NCI-H1417 treated with DMSO at 0.1 percent for 48 hours (cell line): Measurements from ENCODE around the gene MDP1.

ENCODE experiments used
- DNase-seq: peaks from one replicate; lab custom pipeline; 2025; lab: John Stamatoyannopoulos, UW

MDP1 gene

DNA sequence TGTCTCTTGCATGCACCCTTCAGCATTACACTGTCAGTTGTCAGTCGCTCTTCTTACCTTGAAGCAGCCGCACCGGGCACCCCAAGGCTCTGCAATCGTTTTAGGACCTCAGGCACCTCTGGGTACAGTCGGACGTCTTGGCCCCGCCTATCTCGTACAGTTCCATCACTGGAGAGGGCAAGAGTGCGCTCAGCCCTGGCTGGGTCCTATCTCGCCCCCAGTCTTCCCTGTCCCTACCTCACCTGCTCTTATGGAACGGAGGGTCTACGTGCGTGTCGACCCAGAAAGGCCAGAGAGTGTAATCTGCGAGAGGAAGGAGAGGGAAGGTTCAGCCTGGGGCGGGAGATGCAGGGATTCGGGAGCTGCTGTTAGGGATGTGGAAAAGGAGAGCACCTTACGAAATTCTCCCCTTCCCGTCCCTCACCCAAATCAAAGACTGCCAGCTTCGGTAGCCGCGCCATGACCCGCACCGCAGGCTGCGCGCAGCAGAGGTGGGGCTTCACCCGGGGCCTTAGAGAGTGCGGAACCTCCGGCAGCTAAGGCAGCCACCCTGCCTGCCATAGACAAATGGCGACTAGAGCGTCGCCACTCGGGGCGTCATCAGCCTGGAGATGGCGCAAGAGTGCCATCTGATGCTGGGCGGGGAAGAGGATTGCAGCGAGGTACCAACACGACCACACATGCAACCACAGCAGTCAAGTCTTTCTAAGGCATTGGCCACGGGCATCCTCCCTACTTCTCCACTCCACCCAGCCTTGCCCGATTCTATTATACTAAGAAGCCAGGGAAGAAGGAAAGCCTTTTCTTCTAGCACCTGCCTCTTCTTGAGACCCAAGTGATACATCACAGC lies at the start of gene MDP1:
Gene MDP1 (minus strand): TSS at position 572 of the 850 bp plus-strand sequence. CDS start 111 bp downstream, at position 461.
- DNase-seq = peak; percentile 24

GRCh38 chr14:24264298-24264697 lies 48.4 kb upstream of the MDP1 start:
- DNase-seq = no peak

DNA sequence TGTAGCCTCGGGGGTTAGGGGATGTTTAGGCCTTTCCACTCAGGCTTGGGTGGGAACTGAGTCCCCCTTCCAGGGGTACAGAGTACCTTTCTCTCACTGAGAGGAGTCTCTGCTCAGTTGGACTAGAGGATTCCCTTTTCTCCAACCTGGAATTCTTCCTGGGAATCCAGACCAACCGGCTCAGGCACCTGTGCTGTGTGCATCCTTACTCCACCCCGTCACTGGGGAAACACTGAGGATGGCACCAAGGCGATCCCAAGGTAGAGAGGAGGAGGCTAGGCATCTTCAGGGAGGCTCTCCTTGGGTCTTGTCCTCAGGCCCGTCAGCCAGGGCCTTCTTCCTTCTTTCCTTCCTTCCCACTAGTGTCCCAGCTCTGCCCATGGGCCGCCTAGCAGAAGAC lies 48.0 kb upstream of the MDP1 start:
- no peak for DNase-seq

DNA sequence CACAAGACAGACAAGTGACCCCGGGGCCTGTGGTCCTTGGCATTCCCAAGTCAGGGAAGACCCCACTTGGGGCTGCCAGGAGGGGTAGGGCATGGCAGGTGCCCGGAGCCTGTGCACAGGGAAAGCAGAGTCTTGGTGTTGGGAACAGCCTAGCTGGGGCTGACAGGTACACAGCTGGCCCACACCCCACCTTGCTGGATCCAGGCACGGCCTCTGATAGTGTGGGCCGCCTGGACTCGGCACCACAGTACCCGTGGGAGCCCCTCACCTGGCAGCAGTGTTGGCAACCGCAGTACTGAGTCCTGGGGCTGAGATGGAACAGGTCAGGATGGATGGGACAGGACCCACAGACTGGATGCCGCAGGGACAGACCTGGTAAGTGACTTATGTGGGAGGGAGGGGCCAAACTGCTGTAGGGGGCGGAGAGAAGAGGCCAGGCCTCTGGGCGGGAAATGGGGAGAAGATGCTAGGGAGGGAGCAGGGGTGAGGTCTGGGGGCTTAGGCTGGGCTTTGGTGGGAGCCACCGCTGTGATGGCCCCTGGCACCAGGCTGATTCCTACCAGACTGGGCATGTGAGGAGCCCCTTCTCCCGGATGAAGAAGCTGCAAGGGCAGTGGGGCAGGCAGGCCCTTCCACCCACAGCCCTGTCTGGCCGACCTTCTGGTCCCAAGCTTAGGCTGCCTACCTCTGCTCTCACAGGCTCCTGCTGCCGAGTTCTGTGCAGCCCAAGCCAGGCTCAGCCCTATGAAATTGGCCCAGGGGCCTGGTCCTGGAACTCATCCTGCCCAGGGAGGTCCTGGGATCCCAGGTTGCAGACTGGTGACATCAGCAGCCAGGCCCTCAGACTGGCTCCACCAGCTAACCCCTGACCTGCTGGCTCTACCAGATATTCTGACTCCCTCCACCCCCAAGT lies 47.2 kb upstream of the MDP1 start, which contains the start of gene TGM1:
Gene TGM1 (minus strand): TSS at position 357 of the 913 bp plus-strand sequence. CDS start 825 bp downstream, outside the sequence.
- DNase-seq = no peak

- DNase-seq = no peak
Measured at GRCh38 chr14:24261969-24262327, 46.1 kb upstream of the MDP1 start.

GRCh38 chr14:24261256-24261968 lies 45.5 kb upstream of the MDP1 start:
- no peak for DNase-seq

- DNase-seq = no peak
Measured at GRCh38 chr14:24260780-24261157, 44.9 kb upstream of the MDP1 start.

DNA sequence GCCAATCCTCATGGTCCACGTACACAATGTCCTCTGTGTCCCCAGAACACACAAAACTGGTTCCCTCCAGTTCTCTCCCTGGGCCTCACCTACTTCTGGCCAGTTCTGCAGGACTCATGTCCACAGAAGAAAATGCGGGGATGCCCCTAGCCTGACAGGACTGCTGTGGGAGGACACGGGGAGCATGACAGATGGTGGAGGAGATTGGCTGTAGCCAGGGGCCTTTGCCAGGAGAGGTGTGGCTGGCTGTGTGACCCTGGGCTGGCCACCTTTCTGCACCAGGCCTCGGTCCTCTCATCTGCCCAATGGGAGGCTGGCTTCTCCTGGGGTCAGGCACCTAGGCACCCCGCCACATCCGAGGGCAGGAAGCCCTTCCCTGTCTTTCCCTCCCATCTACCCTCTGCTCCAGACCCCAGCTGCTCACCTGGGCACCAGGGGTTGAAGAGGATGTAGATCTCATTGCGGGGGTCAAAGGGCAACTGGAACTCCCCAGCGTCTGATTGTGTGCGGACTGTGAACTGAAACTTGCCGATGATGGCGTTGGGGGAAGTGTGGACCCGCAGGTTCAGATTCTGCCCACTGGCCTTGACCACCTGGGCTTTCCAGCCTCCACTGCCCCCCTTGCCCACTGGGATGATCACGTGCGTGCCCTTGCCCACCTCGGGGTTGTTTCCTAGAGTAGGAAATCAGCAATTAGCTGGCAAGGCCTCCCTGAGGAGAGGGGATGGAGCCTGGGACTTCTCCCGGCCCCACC lies 44.3 kb upstream of the MDP1 start:
- no peak for DNase-seq

DNA sequence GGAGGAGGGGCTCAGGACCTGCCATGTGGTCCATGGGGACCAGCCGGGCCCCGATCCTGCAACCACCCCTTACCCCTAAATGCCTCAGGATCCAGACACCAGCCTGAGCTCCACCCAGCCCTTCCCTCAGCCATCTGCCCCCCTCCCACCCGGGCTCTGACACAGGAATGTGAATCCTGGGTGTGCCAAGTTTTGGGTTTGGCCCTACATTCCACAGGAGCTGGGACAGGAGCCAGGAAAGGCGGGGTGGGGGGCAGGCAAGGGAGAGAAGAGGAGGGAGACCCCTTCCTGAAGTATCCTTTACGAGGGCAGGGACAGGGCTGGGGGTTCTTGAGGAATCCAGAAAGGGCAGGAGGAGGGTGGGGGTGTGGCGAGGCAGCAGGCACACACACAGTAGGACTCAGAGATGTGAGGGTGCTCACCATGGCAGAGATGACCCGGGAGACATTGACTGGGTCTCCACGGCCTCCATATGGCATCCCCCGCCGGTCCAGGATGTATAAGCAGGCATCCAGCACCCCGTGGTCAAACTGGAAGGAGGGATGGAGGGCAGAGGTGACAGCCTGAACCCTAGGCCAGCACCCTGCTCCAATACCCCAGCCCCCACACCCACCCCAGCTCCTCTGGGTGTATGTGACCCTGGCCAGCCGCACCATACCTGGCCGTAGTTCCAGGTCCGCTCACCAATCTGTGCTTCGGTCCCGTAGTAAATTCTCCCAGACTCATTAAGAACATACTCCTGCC lies 43.6 kb upstream of the MDP1 start:
- no peak for DNase-seq

- DNase-seq = no peak
Measured at GRCh38 chr14:24258548-24259265, 42.8 kb upstream of the MDP1 start.

- no peak for DNase-seq
Measured at GRCh38 chr14:24258119-24258518, 42.3 kb upstream of the MDP1 start.

GRCh38 chr14:24256960-24257359 lies 41.1 kb upstream of the MDP1 start:
- no peak for DNase-seq

DNA sequence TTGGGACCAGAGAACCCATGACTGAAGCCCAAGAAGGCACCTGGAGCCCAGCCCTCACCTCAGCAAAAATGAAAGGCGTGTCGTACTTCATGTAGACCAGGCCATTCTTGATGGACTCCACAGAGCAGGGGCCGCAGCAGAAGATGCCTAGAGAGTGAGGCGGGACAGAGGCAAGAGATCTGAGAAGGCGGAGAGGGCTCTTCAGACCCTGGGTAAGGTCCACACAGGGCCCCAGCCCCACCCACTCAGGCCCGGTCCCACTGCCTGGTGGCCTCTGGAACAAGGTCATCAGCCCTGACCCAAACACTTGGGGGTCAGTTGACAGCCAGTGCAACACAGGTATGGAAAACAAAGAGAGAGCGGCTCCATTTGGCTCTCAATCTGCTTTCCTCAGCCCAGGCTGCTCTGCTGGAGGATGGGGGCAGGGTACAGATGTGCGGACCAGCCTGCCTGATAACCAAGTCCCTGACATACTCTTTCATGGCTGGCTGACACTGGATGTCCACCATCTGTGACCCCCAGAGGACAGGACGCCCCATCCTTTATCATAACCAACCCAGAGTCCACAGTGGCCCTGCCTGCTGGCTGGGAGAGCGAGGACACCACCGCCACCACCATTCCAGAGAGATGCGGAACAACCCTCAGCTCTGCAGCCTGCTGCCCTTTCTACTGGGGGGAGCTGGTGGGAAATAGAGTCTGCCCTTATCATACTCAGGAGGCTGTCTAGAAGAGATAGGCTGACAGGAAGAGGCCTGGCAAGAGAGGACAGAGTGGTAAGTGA lies 40.3 kb upstream of the MDP1 start:
- DNase-seq = no peak

GRCh38 chr14:24255438-24255837 lies 39.6 kb upstream of the MDP1 start:
- DNase-seq = no peak

DNA sequence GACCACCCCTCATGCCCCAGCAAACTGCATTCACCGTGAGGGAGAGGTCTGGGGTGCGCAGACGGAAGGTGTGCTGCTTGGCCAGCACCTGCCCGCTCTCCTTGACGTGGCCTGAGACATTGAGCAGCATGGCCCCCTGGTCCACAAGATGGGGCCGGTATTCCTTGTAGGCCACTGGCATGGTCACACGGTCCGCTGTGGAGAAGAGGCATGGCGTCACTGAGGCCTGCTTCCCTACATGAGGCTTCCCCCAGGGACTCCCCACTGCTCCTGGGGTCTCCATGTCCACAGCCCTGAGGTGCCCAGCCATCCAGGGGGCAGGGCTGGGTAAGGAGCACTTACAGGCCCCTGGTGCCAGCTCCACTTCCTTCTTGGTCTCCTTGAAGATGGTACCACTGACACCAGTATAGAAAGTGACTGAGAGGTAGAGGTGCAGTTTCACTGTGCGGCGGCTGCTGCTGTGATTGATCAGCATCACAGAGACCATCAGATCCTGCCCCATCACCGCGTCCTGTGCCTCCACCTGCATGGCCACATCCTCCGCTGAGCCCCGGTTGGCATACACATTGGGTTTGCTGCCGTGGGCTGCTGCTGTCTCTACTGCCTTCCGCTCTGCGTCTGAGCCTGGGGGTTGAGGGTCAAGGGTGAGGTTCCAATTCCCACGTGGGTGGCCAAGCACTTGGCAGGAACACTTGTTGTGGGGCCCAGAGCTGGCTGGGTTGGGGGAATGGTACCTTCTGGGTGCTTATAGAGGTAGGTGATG lies 38.9 kb upstream of the MDP1 start:
- no peak for DNase-seq

DNA sequence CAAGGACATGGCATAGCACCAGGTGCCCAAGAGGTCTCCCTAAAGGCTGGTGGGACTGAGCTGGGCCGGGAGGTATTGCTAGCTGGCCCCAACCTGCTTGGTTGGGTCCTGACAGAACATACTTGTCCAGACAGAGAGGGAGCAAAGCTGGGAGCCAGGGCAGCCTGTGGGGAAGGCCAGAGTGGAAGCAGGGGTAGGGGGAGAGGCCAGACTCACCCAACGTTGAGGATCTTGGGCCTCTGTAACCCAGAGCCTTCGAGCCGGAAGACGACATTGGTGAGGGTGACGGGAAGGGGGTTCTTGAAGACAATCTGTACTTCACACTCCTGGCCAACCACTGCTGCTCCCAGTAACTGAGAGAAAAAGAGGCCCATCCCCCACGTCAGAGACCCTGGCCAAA lies 38.1 kb upstream of the MDP1 start:
- DNase-seq = no peak

DNA sequence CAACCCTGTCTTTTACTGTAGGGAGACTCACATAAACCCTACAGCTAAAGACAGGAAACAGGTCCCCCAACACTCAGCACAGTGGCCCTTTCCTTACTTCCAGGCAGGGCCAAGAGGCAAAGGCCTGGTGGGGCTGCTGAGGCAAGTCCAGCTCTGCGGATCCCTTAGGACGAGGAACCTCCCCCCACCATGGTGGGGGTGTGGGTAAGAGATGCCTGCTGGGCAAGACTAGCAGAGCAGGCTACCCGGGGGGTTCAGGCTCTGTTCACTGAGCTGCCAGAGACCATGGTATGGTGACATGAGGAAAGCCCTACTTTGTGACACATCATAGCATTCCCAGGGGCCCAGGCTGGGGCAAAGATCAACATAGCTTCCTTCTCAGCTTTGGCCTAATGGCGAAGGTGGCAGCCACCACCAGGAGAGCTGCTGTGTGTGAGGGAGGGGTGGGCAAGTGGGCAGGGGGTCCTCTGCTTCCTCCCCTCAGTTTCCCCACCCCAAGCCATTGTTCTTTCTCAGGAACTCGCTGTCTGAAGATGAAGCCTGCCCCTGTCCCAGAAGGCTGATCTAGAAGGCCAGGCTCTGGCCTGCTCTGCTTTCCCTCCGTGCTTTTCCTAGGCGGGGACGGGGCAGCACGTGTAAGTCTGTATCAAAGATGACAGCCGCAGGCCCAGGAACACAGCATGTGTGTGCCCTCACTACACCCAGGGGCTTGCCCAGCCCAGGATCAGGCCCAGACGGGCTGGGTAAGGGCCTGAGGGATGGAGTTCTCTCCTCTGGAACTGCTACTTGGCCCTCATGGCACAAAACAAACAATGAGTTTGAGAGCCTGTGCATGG lies 36.6 kb upstream of the MDP1 start:
- no peak for DNase-seq

GRCh38 chr14:24251880-24252288 lies 36.0 kb upstream of the MDP1 start:
- DNase-seq = no peak
